ENCODE measurements around the gene DOCK1. TPM values are rescaled to one million over a fixed set of nuclear protein-coding genes. Genes with fewer than 3 reads are reported as not detected.

The DOCK1 gene
- total RNA-seq, 1 experiment from 2014 or later = 32.6 TPM

DNA sequence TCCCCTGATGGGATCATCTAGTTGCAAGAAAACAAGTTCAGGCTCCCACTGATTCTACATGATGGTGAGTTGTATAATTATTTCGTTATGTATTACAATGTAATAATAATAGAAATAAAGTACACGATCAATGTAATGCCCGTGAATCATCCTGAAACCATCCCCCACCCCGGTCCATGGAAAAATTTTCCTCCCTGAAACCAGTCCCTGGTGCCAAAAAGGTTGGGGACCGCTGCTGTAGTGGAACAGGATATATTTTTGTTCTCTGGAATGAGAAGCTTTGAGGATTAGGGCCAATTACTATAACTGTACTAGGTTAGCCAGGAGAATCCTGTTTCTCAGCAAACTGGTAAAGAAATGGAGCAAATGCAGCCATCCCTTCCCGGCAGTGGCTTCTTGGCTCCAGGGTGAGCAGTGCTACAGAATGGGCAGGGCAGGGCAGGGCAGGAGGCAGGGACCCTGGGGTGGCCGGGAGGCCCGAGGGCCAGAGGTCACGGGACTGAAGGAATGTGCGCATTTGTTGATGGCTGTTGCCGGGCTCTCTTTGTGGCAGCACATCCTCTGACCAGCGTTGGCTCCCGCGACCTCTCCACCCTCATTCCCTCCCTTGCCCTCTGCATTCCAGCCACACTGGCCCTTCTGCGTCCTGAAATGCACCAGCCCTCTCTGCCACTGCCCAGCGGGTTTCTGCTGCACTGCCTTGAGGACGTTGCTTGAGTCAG lies 481.5 kb downstream of the DOCK1 start:
- DNase-seq (ENCODE audit: low spot score) = no peak

DNA sequence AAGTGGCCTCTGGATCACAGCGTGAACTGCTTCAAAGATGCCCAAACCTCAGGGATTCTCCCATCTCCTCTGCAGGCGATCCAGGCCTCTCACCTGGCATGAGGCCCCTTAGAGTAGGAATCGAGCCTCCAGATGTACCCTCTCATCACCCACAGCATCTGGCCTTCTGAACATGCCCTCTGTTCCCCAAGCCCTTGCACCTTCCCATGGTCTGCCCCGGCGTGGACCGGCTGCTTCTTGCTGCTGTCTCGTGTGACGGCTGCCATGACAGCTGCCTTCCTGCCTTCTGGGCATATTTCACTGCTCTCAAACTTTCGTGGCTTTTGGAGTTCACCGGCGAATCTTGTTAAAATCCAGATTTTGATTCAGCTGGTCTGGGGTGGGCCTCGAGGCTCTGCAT lies 486.6 kb downstream of the DOCK1 start:
- DNase-seq (ENCODE audit: low spot score) = no peak

DNA sequence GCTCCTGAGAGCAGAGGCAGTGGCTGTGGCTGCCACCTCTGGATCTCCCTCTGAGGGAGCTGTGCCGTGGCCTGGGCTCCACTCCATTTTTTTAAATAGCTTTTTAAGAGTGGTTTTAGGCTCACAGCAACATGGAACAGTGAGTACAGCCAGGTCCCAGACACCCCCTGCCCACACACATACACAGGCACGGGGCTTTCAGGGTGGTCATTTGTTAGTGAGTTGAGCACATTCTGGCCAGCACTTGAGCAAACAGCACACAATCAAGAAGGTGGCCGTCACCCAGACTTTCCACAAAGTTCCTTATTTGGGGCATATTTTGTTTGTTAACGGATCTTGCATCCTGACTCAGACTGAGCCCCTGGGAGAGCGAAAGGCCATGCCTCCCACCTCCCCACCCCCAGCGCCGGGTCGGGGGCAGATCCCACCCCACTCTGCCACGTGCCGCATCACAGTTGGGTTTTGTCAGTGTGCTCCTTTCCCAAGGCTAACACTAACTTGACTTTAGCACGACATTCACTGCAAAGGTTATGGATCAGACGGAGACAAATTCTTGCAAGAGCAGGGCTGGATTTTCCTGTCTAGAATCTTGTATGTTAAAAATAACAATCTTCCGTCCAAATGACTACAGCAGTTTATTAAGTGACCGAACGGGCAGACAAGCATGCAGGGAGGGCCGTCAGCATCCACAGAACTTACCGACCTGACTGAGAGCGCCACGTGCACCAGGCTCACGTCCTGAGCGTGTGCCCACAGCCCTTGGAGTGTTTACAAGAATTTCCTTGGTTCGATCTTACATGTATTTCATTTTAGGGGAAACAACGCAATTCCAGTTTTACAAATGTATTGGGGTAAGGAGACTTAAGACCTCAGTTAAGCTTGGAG lies 487.4 kb downstream of the DOCK1 start:
- DNase-seq (ENCODE audit: low spot score) = no peak

DNA sequence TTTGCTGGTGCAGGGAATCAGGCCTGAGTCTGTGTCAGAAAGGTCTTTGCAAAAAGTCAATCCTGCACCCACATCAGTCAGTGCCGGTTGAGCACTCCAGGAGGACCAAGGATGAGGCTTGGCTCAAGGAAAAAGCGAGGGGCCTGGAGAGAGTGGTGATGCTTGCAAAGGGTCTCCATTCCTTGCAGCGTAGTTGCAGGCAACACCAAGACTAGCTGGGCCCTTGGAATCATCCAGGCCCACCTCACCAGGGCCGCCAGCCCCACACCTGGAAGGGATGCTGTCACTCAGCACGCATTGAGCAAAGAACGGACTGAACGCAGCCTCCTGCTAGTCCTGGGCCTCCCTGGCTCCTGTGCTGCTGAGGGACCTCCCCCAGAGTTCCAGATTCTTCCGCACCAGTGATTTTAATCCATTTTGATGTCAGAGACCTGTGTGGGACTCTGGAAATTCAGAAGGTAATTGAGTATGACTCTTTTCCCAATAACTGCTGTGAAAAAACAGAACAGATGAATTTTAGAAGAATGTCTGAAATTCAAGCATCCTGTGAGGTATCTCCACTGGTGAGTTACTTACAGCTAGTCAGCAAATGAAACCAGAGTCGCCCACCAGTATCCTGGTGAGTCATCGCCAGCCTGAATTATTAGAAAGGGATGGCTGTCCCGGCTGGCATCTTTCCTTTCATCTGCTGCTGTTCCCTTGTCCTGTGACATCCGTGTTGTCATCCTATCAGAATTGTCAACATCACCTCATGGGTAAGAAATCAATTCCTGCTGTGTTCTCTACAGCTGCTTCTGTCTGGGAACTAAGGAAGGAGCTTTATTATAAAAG lies 493.1 kb downstream of the DOCK1 start:
- no peak for DNase-seq (ENCODE audit: low spot score)

DNA sequence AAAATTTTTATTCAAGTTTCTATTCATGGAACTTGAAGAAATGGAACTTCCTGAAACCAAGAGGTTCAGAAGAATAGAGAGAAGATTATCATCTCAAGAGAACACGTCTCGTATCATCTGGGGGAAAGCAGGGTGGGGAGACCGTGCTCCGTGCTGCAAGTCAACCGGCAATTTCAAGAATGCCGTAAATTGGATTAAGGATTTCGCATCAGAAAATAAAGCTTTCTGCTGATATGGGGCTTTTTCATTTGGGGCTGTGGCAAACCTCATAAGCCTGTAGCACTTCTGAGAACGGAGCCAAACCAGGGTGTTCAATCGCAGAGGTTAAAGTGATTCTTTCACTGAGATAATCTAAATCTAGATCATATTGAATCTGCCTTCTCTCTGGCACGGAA lies 493.7 kb downstream of the DOCK1 start:
- no peak for DNase-seq (ENCODE audit: low spot score)

DNA sequence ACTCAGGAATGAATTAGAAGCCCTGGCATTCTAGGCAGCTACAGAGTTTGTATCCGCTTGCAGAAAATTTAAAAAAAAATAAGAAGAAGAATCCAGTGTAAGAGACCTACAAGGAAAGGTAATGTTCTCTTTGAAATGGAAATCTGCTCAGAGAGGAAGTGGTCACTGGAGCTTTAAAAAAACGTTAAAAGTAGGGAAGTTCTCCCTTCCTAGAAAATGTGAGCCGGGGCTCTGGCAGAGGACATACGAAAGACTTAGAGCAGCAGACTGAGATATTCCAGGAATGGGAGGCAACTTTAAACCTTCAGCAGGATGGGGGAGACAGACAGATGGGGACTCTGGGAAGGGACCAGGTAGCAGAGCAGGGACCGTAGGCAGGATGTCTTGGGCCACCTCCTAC lies 494.4 kb downstream of the DOCK1 start:
- no peak for DNase-seq (ENCODE audit: low spot score)

DNA sequence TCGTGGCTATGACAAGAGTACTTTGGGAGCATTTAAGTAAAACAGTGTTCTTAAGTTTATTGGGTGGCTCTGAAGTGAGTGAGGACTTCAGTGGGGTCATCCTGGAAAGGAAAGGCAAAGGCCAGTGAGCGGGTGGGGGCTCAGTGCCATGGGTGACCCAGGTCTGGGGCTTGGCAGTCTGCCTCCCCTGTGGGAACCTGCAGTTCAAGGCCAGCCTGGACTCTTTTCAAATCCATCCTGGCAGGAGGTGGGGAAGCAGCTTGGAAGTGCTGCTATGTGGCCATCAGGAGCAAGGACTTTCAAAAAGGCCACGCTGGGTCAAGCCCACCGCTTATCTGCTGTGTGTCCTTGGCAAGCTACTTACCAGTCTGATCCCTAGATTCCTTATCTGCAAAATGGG lies 495.0 kb downstream of the DOCK1 start:
- no peak for DNase-seq (ENCODE audit: low spot score)

DNA sequence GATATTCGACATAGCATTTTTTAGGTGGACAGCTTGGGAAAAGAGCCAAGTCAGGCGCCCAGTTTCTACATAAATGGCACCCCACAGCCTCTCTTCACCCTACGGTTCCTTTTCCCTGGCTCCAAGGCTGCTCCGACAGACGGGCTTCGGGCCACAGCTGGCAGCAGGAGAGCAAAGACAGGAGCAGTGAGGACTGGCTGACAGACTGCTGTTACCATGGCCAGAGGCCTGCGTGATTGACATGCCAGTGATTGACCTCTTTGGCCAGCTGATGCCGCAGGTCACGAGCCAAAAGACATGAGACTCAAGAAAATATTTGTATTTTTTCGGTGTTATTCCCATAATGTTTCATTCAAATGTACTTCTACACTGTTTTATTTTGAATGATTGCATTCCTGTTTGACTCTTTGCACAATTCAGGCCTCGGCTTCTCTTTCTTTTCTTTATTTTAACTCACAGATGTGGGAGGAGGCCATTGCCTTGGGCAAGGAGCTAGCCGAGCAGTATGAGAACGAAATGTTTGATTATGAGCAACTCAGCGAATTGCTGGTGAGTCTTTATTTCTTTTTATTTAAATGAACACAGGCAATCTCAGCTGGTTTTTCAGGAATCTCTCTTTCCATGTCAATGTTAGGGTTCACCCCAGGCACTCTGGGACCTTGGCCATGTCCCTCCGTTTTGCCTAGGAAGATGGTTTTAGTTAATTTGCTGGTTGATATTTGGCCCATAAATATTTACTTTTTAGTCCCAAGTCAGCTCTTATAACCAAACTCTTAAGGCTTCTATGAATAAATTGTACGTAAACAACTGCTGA lies 497.6 kb downstream of the DOCK1 start:
- no peak for DNase-seq (ENCODE audit: low spot score)

DNA sequence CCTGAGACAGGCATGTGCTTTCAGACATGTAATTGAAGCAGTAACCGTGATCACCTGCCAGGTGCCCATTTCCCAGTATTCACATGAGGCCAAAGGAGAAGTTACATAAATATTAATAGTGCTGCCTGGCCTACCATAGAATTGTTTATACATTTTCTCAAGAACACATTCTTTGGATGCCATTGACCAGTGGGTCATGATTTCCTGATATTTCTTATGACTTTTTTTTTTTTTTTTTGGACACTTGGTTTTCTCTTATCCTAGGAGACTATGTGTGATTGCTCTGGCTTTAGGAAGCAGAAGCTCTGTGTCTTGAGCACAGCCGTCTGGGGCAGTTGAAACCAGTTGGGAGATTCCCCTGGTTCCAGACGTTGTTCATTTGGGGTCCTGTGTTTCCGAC lies 500.0 kb downstream of the DOCK1 start:
- DNase-seq (ENCODE audit: low spot score) = no peak

DNA sequence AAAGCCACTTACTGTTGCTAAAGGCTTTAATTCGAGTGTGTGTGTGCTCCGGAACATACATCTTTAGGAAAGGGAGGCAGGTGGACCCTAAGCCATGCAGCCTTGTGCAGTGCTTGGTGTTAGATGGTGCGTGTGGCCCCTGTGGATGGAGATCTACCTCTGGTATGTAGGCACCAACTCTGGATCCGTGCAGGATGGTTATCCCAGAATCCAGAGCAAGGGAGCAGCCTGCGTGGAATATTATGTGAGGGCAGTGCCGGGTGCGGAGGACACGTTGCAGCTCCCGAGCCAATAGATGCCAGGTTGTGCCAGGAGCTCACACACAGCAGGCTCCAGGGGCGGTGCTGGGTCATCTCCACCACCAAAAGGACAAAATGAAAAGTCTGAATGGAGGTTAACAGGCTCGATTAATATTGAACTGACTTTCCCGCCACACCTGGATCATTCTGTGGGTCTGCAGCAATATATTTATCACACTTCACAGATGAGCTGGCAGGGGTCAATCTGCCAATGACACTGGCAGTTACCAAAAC lies 500.9 kb downstream of the DOCK1 start:
- DNase-seq (ENCODE audit: low spot score) = no peak

DNA sequence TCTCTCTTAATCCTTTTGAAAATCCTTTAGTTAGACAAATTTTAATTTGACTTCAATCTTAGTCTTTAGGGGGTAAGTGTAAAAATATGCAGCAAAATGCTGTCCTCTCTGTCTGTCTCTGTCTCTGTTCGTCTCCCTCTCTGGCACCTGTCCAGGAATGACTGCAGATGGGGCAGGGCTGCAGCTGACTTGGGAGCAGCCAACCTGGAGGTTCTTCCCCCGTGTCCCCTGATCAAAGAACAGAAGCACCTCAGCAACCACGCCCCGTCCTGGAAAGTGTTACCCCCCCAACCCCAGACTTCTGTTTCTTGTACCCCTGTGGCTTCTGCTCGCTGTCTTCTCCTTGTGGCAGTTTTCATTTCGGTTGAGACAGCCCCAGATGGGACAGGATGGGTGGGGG lies 502.3 kb downstream of the DOCK1 start:
- no peak for DNase-seq (ENCODE audit: low spot score)

DNA sequence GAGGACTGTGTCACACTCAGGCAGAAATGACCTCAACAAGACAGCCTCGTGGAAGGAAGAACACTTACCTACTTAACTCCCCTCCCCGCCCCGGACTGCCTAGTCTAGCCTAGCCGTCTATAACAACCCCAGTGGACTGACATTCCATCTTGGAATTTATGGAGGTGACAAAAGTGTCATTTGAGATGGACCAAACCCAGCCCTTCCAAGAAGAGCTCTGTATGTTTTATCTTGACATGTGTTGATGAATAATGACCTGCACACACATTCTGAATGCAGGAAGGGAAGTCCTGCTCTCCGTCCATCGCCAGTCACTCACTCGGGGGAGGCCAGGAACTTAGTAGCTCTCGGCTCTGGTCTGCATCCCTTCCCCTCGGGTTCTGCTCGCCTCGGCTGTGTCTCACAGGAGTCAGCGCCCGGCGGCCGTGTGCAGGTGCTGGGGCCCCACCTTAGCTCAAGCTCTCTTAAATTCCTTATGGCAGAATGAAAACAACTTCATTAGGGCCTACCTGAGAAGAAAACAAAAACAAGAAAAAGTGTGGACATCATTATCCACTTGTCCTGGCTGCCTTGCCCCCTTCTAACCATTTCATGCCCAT lies 503.0 kb downstream of the DOCK1 start:
- no peak for DNase-seq (ENCODE audit: low spot score)

DNA sequence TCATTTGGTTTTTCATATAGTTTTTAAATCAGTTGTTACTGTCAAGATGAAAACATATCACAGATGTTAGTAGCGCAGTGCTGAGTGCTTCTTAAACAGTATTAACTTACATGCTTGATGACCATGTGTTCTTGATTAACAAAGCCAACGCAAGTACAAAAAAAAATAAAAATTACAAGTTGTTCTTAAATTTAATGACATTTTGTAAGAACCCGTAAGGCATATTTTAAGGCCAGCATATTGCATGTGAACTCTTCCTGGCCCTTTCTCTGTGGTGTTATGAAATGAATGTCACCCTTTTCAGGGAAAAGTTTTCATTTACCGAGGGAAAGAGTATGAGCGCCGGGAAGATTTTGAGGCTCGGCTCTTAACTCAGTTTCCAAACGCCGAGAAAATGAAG lies 503.5 kb downstream of the DOCK1 start:
- no peak for DNase-seq (ENCODE audit: low spot score)

DNA sequence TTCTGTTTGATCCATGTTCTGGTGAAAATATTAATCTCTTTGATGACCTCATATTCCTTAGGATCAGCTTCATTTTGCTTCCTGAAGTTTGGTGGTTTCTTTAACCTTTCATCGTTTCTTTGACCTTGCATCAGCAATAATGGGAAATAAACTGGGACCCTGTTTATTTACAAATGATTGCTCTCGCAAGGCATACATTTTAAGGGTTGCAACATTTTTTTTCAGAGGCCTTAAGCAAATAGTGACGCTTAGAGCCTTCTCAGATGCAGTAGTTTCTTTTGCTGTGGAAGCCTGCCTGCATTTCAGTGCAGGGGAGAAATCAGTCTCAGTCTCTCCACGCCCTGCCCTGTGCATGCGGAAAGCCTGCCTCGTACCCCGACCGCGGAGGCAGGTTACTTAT lies 504.8 kb downstream of the DOCK1 start:
- DNase-seq (ENCODE audit: low spot score) = no peak

DNA sequence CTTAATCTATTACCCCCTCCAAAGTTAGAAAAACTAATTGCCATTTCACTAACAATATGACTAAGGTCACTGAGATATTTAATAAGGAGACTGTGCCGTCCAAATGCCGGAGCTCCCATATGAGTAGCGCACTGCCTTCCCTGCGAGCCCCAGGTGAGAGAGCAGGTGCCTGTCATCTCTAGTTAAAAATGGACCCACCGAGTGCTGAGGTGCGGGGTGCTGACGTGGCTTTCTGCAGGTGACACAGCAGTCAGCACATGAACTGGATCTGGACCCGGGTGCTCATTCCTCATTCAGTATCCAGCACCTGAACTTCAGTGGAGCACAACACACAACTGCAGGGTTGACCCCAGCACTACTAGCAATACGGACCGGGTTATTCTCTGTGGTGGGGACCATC lies 505.8 kb downstream of the DOCK1 start:
- DNase-seq (ENCODE audit: low spot score) = no peak

DNA sequence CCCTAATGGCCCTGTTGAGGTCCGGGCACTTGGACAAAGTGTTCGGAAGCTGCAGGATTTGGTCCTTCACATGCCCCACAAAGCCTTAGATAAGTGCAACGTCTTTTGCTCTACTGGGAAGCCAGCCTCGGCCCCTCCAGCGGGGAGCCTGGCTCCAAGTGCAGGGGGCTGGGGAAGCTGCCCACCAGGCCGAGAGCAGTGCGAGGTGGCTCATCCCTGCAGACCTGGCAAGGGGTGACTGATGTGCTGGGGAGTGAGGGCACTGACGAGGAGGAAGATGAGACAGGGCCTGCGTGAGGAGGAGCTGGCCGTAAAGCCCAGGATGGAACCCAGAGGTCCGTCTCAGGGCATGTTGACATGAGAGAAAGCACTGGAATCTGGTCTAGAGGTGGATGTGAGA lies 508.1 kb downstream of the DOCK1 start:
- no peak for DNase-seq (ENCODE audit: low spot score)

DNA sequence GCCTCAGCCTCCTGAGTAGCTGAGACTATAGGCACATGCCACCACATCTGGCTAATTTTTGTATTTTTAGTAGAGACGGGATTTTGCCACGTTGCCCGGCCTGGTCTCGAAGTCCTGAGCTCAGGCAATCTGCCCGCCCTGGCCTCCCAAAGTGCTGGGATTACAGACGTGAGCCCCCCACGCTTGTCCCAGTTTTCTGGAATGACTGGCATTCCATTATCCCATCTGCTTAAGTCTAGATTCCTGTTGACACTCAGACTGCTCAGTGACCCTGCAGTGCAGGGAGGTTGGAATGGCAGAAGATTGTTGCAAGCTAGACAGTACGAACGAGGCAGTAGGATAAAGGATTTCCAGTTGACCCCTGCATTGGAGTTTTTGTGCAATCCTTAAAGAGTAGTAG lies 508.8 kb downstream of the DOCK1 start:
- DNase-seq (ENCODE audit: low spot score) = no peak

DNA sequence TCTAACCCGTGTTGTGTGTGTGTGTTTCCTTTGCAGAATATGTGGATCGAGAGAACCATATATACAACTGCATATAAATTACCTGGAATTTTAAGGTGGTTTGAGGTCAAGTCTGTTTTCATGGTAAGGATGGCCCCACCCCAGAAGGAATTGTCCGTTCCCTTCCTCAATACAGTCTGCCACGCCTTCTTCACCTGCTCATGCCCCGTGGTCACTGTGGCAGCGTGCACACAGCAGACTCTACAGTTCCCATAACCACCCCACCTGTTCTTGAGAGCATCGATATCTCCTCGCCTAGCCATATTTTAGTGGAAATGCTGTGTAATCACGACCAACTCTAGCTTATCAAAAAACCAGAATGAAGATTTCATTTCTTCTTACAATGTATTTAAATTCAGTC lies 509.9 kb downstream of the DOCK1 start:
- no peak for DNase-seq (ENCODE audit: low spot score)

DNA sequence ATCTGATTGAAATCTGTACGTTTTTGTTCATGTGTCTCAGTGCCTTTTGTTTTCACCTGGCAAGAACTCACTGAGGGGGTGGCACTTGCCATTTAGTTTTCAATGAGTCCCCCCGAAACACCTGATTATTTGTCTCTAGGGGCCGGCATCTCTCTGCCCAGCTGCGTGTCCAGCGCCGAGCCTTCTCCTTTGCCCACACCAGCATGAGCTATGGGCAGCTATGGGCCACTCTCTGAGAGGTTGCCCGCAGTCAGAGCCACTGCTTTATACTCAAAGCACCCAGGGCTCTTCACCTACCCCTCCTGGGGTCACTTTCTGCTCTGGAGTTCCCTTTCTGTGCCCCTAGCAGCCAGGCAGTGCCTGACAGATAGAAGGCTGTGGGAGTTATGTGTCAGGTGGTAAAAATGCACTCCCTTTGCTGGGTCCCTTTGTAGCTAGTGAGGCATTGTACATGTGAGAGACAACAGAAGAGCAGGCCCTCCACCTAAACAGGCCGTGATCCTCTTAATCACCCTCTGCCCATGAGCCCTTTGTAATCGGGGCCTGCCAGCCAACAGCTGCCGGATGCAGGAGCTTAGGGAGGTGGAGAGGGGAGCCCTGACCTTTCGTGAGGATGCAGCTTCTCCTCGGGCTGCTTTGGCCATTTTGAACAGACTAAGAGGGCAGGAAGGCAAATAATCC lies 510.8 kb downstream of the DOCK1 start:
- no peak for DNase-seq (ENCODE audit: low spot score)

DNA sequence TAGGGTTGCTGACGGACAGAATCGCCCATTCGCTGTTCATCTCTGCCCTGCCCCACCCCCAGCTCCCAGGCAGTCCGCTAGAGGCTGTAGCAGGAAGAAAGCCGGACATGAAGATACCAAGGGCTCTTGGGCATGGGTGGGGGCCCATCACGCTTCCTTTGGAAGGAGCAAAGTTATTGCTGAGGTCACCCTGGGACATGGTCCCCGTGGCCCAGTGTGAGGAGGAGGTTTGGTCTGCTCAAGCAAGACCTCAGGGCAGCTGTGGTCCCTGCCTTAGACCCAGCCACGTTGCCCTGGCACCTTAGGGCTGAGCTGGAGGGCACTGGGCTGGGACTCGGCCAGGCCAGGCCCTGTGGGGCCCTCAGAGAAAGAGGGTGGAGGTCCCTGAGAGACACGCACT lies 511.8 kb downstream of the DOCK1 start:
- no peak for DNase-seq (ENCODE audit: low spot score)

All from HT-29 (cell line).